ENCODE results near the gene TLX3. TPM values are rescaled to one million over a fixed set of nuclear protein-coding genes. Genes with fewer than 3 reads are reported as not detected.

Gene TLX3
- total and polyA plus RNA-seq, 2 of the 8 experiments (the other 6 are each of a cell fraction or from before 2014, with no cell fraction given), result not detected

- peak; percentile 97 for TF ChIP-seq RNF2 (IDR thresholded peaks at IDR 0.05; ENCODE audit: borderline replicate concordance, low read depth, low read length, missing control alignments, poor library complexity, severe bottlenecking)
- no peak for TF ChIP-seq HDAC2 (IDR thresholded peaks at IDR 0.05; ENCODE audit: borderline replicate concordance in 1 of 2, low read depth in 2 of 2, low read length in 2 of 2)
- no peak for TF ChIP-seq CHD7 (IDR thresholded peaks at IDR 0.05; ENCODE audit: insufficient replicate concordance, low read length)
- no peak for TF ChIP-seq ATF3 (IDR thresholded peaks at IDR 0.05; ENCODE audit: insufficient read depth, low read depth, low read length)
- no peak for TF ChIP-seq CREB1 (IDR thresholded peaks at IDR 0.05)
- TF ChIP-seq USF2 (IDR thresholded peaks at IDR 0.05; ENCODE audit: low read length), result no peak
- no peak for TF ChIP-seq NRF1 (IDR thresholded peaks at IDR 0.05; ENCODE audit: low read depth, low read length)
Measured at GRCh38 chr5:171316258-171317121, 7.4 kb downstream of the TLX3 start (continued).

All from H1 (cell line).